ENCODE measurements around the gene SLC25A42. TPM values are rescaled to one million over a fixed set of nuclear protein-coding genes. Genes with fewer than 3 reads are reported as not detected.

SLC25A42 gene
- total RNA-seq, 1 donor from 2014 or later, result 10.6 TPM

- no peak overlapping the region for H3K27ac Mint-ChIP-seq (ENCODE audit: unreplicated experiment)
- TF ChIP-seq CTCF (IDR thresholded peaks at IDR 0.05), result no peak
Observed at GRCh38 chr19:19054939-19055440, 8.8 kb upstream of the SLC25A42 start.

GRCh38 chr19:19055701-19056100, 8.1 kb upstream of the SLC25A42 start:
- no peaks in the 10 kb centered on the region for H3K27me3 Mint-ChIP-seq (ENCODE audit: unreplicated experiment)
- H3K4me3 Mint-ChIP-seq (ENCODE audit: unreplicated experiment), result no peak overlapping the region
- H3K36me3 Mint-ChIP-seq (ENCODE audit: unreplicated experiment), result peaks cover 10% of the 10 kb centered on the region
- no peak overlapping the region for H3K27ac Mint-ChIP-seq (ENCODE audit: unreplicated experiment)
- no peaks in the 10 kb centered on the region for H3K4me1 Mint-ChIP-seq (ENCODE audit: unreplicated experiment)
- H3K9me3 Mint-ChIP-seq (ENCODE audit: unreplicated experiment), result no peaks in the 10 kb centered on the region
- DNase-seq (ENCODE audit: extremely low spot score, unreplicated experiment), result no peak
- no peak for TF ChIP-seq CTCF (IDR thresholded peaks at IDR 0.05)

More at GRCh38 chr19:19054939-19055440, 8.8 kb upstream of the SLC25A42 start:
- Mint-ChIP-seq H3K27me3 (ENCODE audit: unreplicated experiment) (no peaks in the 10 kb centered on the region), H3K36me3 (ENCODE audit: unreplicated experiment) (peaks cover 13% of the 10 kb centered on the region), H3K9me3 (ENCODE audit: unreplicated experiment) (no peaks in the 10 kb centered on the region), H3K4me3 (ENCODE audit: unreplicated experiment) (no peak overlapping the region), H3K4me1 (ENCODE audit: unreplicated experiment) (no peaks in the 10 kb centered on the region)
- no peak for DNase-seq (ENCODE audit: extremely low spot score, unreplicated experiment)

DNA sequence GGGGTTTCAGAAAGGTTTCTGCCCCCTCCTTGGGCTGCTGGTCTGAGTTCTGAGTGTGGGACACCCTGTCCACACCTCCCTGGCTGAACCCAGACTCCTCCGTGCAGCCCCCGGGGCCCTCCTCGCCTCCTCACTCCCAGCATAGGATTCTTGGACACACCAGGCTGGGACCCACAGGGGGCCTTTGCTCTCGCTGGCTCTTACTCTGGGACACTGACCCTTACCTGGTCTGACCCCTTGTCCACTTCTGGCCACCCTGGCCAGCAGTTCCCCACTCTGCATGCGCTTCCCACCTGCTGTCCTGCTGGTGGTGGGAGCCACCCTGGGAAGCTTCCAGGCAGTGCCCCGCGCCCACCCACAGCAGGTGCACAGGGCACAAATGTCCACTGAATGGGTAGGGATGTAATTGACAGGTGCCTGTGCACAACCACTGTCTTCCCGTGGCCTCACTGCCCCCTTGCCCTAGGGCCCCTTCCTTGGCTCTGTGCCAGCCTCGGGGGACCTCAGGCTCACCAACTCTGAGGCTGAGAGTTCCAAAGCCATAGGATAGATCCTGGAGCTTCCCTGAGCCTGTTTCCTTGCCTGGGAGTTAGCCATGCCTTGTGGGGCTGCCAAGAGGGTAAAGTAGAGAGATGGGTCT, 7.0 kb upstream of the SLC25A42 start:
- Mint-ChIP-seq H3K27ac (ENCODE audit: unreplicated experiment) (no peak overlapping the region), H3K27me3 (ENCODE audit: unreplicated experiment) (no peaks in the 10 kb centered on the region), H3K36me3 (ENCODE audit: unreplicated experiment) (peaks cover 6% of the 10 kb centered on the region), H3K4me3 (ENCODE audit: unreplicated experiment) (no peak overlapping the region), H3K4me1 (ENCODE audit: unreplicated experiment) (no peaks in the 10 kb centered on the region), H3K9me3 (ENCODE audit: unreplicated experiment) (no peaks in the 10 kb centered on the region)
- DNase-seq (ENCODE audit: extremely low spot score, unreplicated experiment), result no peak
- TF ChIP-seq CTCF (IDR thresholded peaks at IDR 0.05), result no peak

DNA sequence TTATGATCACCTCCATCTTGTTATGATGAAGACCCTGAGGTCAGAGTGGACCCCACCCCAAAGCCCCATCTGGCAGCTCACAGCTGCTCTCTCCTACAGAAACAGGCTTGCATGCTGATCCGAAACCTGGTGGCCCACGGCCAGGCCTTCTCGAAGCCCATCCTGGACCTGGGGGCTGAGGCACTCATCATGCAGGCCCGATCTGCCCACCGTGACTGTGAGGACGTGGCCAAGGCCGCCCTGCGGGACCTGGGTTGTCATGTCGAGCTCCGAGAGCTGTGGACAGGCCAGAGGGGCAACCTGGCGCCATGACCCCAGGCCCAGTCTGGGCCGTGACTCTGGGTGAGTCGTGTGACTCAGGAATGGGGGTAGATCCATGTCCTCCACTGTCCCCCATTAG, 6.5 kb upstream of the SLC25A42 start:
- Mint-ChIP-seq H3K4me1 (ENCODE audit: unreplicated experiment) (no peaks in the 10 kb centered on the region), H3K9me3 (ENCODE audit: unreplicated experiment) (no peaks in the 10 kb centered on the region), H3K36me3 (ENCODE audit: unreplicated experiment) (peaks cover 6% of the 10 kb centered on the region), H3K27ac (ENCODE audit: unreplicated experiment) (no peak overlapping the region), H3K4me3 (ENCODE audit: unreplicated experiment) (no peak overlapping the region), H3K27me3 (ENCODE audit: unreplicated experiment) (no peaks in the 10 kb centered on the region)
- DNase-seq (ENCODE audit: extremely low spot score, unreplicated experiment), result no peak
- TF ChIP-seq CTCF (IDR thresholded peaks at IDR 0.05), result no peak

GRCh38 chr19:19057720-19058119, 6.1 kb upstream of the SLC25A42 start:
- H3K27me3 Mint-ChIP-seq (ENCODE audit: unreplicated experiment), result no peaks in the 10 kb centered on the region

More at GRCh38 chr19:19057720-19058119, 6.1 kb upstream of the SLC25A42 start:
- TF ChIP-seq CTCF (IDR thresholded peaks at IDR 0.05), result no peak
- peaks cover 5% of the 10 kb centered on the region for H3K36me3 Mint-ChIP-seq (ENCODE audit: unreplicated experiment)
- H3K27ac Mint-ChIP-seq (ENCODE audit: unreplicated experiment), result no peak overlapping the region
- peaks cover 2% of the 10 kb centered on the region for H3K4me1 Mint-ChIP-seq (ENCODE audit: unreplicated experiment)
- H3K4me3 Mint-ChIP-seq (ENCODE audit: unreplicated experiment), result no peak overlapping the region
- H3K9me3 Mint-ChIP-seq (ENCODE audit: unreplicated experiment), result no peaks in the 10 kb centered on the region
- DNase-seq (ENCODE audit: extremely low spot score, unreplicated experiment), result no peak
